ENCODE results near the gene LGALS16.
"Not testable (repeated sequence)": the region's sequence is repeated elsewhere in the genome, so short reads cannot be mapped to it uniquely, and the experiment has no call there.

LGALS16 gene

DNA sequence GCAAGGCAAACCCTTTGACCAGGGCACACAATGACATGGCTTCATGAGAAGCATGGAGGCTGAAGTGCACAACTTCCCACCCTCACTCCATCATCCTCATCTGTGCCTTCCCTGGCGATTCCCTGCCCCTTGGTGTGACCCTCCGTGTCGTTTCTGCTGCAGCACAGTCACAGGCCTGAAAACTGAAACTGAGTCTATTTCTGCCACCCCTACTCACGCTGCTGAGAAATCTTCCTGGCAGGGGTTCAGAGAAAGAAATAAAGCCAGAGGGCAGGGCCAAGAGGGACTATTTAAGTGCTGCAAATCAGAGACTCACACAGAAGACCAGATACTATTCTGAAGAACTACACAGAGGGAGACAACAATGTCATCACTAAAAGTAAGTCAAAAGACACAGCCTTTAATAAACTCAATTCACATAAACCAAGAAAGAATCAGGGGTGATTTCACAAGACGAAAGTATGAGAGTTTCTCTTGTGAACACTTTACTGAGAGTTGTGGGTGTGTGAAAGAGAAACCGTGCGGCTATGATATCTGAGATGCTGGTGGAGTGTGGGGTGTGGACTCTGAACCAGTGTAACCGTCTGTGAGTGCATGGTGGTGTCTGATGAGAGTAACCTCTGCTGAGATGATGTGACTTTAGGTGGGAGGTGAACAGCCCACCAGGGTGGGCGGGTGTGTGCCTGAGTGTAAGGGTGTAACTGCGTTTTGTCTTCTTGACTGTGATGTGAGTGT, 23.5 kb downstream of the LGALS16 start:
- DNase-seq: no peak

DNA sequence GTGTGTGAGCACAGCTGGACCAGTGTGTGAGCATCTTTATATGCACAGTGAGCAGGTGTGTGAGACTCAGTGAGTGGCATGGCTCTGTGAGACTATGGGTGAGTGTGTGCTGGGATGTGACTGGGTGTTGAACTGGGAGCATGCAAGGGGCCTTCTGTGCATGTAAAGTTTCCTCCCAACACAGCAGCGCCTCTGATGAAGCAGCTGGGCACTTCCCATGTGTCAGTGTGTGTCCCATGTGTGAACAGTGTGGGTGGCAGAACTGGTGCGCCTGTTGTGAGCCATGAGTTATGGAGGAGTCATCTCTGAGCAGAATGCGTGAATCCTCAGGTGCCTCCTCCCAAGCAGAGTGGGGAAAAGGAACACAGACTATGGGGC, 24.1 kb downstream of the LGALS16 start:
- DNase-seq: no peak

DNA sequence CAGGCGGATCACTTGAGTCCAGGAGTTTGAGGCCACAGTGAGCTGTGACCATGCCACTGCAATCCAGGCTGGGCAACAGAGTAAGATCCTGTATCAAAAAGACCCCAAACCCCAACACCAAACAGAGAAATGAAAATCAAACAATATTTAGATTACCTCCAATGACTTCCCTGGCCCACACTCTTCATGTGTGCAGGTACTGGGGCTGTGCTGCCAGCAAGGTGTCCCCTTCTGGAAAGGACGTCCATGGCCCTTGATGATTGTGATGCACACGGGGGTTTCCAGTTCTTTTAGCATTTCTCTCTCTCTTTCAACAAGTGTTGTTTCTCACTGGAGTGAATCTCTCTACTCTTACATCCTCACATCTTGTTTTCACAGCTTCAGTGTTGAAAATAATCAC, 24.9 kb downstream of the LGALS16 start:
- no peak for DNase-seq

DNA sequence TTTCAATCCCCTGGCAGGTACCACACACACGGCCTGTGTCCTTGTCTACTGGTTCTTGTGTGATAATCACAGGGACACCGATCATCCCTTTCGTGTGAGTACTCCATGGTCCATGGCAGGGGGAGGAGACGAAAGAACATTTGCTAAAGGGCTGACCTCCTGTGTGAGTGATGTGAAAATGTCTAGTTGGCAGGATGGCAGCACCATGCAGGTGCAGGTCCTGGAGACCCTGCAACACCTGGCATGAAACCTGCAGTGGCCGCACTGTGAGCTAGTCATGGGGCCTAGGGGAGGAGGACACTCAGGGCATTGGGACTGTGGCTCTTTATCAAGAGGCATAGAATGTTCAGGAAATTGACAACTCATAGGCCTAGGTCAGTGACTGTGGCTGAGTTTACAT, 25.7 kb downstream of the LGALS16 start:
- no peak for DNase-seq

DNA sequence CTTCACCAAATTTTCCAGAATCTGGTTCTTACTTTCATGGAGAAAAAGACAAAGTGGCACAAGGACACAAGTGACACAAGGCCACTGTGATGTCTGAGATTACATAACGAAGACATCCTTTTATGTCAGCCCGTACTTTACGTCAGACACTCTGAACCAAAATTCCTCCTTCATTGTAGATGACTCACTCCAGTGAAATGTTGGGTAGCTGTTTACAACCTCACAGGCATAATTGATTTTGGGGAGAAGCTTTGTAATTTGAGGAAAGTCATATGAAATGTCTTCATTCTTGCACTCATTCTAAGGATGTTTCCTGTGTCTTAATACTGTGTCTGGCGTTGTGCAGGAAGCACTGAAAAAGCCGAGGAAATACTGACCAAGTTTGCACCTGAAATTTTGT, 28.6 kb downstream of the LGALS16 start:
- DNase-seq: no peak

DNA sequence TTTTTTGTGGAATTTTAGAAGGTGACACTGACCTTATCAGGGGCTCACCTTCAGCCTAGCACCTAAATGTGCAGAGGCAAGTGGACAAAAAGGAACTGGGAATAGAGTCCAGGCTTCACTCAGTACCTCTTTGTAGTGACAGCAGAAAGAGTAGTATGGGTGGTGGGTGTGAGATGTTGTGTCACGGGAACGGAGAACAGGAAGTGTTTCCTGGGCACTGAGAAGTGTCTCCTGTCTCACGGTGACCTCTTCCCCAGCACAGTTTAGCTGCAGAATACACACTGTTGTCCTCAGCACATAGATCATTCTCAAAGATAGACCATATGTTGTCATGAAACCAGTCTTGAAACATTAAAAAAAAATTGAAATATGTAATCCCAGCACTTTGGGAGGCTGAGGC, 31.0 kb downstream of the LGALS16 start:
- DNase-seq: no peak

DNA sequence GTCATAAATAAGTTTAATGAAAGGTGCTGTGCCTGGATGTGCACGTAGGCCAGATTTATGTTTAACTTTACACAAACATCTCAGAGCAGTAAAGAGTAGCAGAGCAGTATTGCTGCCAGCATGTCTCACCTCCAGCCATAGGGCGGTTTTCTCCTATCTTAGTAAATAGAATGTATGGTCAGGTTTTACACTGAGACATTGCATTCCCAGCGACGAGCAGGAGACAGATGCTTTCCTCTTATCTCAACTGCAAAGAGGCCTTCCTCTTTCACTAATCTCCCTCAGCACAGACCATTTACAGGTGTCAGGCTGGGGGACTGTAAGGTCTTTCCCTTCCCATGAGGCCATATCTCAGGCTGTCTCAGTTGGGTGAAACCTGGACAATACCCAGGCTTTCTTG, 32.9 kb downstream of the LGALS16 start:
- DNase-seq: not testable (repeated sequence)

DNA sequence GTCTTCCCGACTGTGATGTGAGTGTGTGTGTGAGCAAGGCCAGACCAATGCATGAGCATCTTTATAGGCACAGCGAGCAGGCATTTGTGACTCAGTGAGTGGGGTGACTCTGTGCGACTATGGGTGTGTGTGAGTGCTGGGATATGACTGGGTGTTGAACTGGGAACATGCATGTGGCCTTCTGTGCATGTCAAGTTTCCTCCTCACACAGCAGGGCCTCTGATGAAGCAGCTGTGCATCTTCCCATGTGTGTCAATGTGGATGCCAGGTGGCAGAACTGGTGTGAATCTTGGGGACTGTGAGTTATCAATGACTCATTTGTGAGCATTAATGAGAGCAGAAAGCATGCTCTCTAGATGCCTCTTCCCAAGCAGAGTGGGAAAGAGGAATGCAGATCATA, 36.5 kb downstream of the LGALS16 start:
- DNase-seq: no peak

DNA sequence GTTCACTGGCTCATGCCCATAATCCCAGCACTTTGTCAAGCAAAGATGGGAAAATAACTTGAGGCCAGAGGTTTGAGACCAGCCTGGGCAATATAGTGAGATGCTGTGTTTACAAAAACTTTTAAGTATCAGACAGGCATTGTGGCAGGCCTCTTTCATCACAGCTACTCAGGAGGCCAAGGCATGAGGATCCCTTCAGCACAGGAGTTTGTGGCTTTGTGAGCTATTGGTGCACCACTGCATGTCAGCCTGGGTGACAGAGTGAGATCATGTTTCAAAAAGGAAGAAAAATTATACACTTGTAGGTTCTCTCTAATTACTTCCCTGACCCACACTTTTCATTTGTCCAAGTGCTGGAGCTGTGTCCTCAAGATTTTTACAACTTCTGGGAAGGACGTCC, 37.1 kb downstream of the LGALS16 start:
- no peak for DNase-seq

DNA sequence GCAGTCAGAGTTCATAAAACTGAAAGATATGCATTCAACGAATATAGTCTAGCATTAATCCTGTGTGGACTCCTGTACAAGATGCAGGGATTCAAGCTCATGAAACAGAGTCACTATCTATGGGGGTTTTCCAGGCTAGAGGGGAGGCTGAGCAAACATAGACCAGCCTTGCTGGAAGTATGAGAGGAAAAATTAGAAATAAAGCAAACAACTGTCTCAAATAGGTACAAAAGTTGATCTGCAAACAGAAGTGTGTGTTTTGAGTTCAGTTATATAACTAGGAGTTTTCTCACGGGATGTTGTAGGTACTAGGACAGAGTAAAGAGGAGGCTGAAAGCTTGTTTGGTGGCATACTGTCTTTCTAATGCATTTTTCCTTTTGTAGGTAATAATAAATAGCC, 40.0 kb downstream of the LGALS16 start:
- DNase-seq: no peak

DNA sequence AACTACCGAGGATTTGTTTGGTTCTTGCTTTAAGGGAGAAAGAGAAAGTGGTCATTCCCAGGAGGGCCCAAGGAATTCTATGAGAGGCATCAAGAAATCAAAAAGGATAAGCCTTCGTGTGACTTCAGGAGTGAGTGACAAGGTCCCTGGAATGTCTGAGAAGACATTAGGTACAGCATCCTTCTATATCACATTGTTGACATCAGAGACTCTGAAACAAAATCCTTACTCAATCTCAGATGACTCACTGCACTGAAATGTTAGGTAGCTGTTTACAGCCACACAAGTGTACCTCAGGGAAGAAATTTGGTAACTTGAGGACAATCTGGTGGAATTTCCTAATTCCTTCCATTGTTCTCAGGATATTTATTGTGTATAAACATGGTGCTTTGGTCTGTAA, 40.7 kb downstream of the LGALS16 start:
- no peak for DNase-seq

DNA sequence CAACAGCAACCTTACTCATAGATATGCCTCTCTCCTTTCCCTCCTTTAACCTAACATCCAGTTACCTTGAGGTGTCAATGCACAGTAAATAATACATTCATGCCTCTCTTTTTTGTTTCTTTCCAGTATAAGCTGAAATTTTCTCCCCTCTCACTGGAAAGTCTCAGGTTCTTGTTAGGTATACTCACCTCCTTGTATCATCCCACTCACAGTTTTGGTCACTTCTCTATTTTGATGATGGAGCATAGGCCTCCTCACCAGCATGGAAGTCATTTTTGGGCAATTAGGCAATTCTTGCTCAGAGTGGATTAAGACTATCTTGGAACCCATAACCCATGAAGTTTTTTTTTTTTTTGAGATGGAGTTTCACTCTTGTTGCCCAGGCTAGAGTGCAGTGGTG, 42.8 kb downstream of the LGALS16 start:
- DNase-seq: no peak

DNA sequence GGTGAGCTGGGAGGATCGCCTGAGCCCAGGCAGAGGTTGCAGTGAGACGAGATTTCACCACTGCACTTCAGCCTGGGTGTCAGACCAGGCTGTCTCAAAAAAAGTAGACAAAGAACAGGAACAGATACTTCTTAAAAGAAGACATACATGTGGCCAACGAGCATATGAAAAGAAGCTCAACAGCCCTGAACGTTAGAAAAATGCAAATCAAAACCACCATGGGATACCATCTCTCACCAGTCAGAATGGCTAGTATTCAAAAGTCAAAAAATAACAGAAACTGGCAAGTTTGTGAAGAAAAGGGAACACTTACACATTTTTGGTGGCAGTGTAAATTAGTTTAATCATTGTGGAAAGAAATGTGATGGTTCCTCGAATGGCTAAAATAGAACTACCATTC, 45.6 kb downstream of the LGALS16 start:
- DNase-seq: no peak

DNA sequence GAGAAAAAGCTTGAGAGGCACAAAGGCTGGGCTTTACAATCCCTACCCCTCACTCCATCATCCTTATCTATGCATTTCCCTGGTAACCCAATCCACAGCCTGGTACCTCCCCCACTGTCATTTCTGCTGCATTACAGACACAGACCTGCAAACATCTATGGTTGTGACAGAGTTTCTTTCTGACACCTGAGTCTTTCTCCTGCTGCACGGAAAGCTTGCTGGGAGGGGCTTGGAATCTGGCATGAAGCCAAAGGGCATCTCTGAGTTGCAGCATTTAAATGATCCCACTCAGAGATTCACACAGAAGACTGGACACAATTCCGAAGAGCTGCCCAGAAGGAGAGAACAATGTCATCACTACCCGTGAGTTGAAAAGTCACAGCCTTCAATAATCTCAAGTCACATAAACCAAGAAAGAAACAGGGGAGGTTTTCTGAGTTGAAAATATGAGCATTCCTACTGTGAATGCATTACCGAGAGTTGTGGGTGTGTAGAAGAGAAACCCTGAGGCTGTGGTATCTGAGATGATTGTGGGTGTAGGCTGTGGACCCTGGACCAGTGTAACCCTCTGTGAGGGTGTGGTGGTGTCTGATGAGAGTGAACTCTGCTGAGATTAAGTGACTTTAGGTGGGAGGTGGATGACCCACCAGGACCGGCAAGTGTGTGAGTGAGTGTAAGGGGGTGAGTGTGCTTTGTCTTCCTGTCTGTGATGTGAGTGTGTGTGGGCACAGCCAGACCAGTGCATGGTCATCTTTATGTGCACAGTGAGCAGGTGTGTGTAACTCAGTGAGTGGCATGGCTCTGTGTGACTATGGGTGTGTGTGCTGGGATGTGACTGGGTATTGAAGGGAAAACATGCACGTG, 48.7 kb downstream of the LGALS16 start, which contains the start of gene LGALS14:
TSS of gene LGALS14 (plus strand) at position 301 of the 864 bp plus-strand sequence. CDS start at position 349, 48 bp downstream.
- DNase-seq: no peak

DNA sequence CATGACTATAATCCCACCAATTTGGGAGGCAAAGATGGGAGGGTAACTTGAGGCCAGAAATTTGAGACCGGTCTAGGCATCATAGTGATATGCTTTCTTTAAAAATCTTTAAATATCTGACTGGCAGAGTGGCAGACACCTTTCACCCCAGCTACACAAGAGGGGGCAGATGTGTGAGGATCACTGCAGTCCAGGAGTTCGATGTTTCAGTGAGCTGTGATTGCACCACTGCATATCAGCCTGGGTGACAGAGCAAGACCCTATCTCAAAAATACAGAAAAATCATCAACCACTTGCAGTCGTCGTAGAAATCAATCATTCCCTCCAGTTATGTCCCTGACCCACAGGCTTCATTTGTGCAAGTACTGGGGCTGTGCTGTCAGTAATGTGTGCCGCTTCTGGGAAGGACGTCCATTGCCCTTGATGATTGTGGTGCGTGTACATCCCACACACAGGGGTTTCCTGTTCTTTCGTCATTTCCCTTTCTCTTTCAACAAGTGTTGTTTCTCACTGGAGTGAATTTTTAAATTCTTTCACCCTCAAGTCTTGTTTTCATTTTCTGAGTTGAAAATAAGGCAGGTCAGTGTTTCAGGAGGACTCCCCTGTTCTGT, 50.0 kb downstream of the LGALS16 start:
- no peak for DNase-seq

DNA sequence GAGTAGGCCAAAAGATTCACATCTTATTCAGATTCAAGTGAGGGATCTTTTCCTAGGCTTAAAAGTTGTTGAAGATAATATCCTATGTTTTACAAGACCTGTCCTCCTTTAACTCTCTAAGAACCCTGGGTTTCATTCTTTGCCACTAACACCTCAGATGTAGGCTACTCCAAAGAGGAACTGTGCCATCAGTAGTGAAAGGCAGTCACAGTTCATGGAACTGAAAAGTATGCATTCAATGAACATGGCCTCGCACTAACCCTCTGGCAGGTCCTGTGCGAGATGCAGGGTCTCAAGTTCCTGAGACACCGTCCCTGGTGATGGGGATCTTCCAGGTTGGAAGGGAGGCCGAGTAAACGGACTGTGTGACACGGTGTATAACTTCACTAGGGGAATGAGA, 52.9 kb downstream of the LGALS16 start:
- no peak for DNase-seq

DNA sequence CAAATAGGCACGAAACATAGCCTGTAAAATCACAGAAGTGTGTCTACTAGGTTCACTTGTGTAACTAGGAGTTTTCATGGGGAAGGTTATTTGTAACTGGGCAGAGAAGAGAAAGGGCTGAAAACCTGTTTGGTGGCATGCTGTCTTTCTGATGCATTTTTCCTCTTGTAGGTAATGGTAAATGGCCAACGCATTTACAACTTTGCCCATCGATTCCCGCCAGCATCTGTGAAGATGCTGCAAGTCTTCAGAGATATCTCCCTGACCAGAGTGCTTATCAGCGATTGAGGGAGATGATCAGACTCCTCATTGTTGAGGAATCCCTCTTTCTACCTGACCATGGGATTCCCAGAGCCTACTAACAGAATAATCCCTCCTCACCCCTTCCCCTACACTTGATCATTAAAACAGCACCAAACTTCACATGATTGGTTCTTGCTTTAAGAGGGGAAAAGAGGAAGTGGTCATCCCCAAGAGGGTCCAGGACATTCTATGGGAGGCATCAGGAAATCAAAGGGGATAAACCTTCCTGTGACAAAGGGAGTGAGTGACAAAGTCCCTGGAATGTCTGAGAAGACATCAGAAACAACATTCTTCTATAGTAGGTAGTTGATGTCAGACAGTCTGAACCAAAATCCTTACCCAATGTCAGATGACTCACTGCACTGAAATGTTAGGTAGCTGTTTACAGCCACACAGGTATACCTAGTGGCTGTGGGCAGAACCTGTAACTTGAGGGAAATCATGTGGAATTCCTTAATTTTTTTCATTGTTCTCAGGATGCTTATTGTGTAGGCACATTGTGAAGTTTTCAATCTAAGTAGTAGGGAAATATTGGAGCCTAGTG, 53.5 kb downstream of the LGALS16 start:
- DNase-seq: no peak
